Mucosa of rectum (tissue), 2 donors: ENCODE data around the gene PCBP3.

Experiments
- H3K27ac ChIP-seq, 2 donors: one replicate each; pipeline ENCODE4 v1.7.0; 2013; ENCODE audit warnings: inconsistent platforms in 2 of 2, low read depth in 2 of 2, low read length in 2 of 2
- H3K27me3 ChIP-seq, 2 donors: one replicate each; pipeline ENCODE4 v1.7.0; 2013; ENCODE audit warnings: low read length in 2 of 2; ENCODE audit not compliant: control insufficient read depth in 2 of 2, insufficient read depth in 2 of 2
- H3K36me3 ChIP-seq, 2 donors: one replicate each; pipeline ENCODE4 v1.7.0; 2013; ENCODE audit warnings: low read length in 2 of 2; ENCODE audit not compliant: control insufficient read depth in 2 of 2, insufficient read depth in 2 of 2
- H3K4me1 ChIP-seq, 2 donors: one replicate each; pipeline ENCODE4 v1.7.0; 2013; ENCODE audit warnings: low read length in 2 of 2, mild to moderate bottlenecking in 1 of 2; ENCODE audit not compliant: control insufficient read depth in 2 of 2, insufficient read depth in 2 of 2
- H3K4me3 ChIP-seq, 2 donors: one replicate each; pipeline ENCODE4 v1.7.0; 2013; ENCODE audit warnings: low read length in 2 of 2
- H3K9ac ChIP-seq, 2 donors: one replicate each; pipeline ENCODE4 v1.7.0; 2013; ENCODE audit warnings: low read length in 2 of 2, low read depth in 1 of 2, mild to moderate bottlenecking in 1 of 2
- H3K9me3 ChIP-seq, 2 donors: one replicate each; pipeline ENCODE4 v1.7.0; 2013; ENCODE audit warnings: low read length in 2 of 2; ENCODE audit not compliant: control insufficient read depth in 2 of 2
- donor health status: healthy.
- donor health status: Normal muscosa, but diverticular disease.

PCBP3 gene

GRCh38 chr21:45825219-45825618 is 181.7 kb downstream of the PCBP3 start:
- Histone ChIP-seq H3K4me3 (no peak overlapping the region), H3K36me3 (no peaks in the 10 kb centered on the region), H3K27me3 (no peaks in the 10 kb centered on the region), H3K27ac (no peak overlapping the region), H3K4me1 (no peaks in the 10 kb centered on the region), H3K9me3 (no peaks in the 10 kb centered on the region), H3K9ac (no peak overlapping the region)

- no peak overlapping the region for H3K27ac ChIP-seq
- H3K36me3 ChIP-seq, result no peaks in the 10 kb centered on the region
- no peaks in the 10 kb centered on the region for H3K9me3 ChIP-seq
- H3K27me3 ChIP-seq, result no peaks in the 10 kb centered on the region
- H3K4me3 ChIP-seq, result no peak overlapping the region
- peaks cover 0 to 3% of the 10 kb centered on the region in 2 donors for H3K4me1 ChIP-seq
- H3K9ac ChIP-seq, result no peak overlapping the region
Observed at GRCh38 chr21:45826676-45827301, 183.3 kb downstream of the PCBP3 start.

GRCh38 chr21:45827302-45827692 is 183.8 kb downstream of the PCBP3 start:
- Histone ChIP-seq H3K4me1 (peaks cover 0 to 3% of the 10 kb centered on the region in 2 donors), H3K4me3 (no peak overlapping the region), H3K9me3 (no peaks in the 10 kb centered on the region), H3K36me3 (no peaks in the 10 kb centered on the region), H3K9ac (no peak overlapping the region), H3K27me3 (no peaks in the 10 kb centered on the region), H3K27ac (no peak overlapping the region)

- Histone ChIP-seq H3K36me3 (no peaks in the 10 kb centered on the region), H3K27ac (no peak overlapping the region), H3K9ac (no peak overlapping the region), H3K4me1 (peaks cover 0 to 3% of the 10 kb centered on the region in 2 donors), H3K27me3 (no peaks in the 10 kb centered on the region), H3K4me3 (no peak overlapping the region), H3K9me3 (no peaks in the 10 kb centered on the region)
Observed at GRCh38 chr21:45827881-45828579, 184.5 kb downstream of the PCBP3 start.

- Histone ChIP-seq H3K36me3 (no peaks in the 10 kb centered on the region), H3K27ac (no peak overlapping the region), H3K27me3 (no peaks in the 10 kb centered on the region), H3K4me1 (peaks cover 0 to 3% of the 10 kb centered on the region in 2 donors), H3K9ac (no peak overlapping the region), H3K4me3 (no peak overlapping the region), H3K9me3 (no peaks in the 10 kb centered on the region)
Observed at GRCh38 chr21:45828580-45829570, 185.3 kb downstream of the PCBP3 start.

- no peaks in the 10 kb centered on the region for H3K27me3 ChIP-seq
- no peak overlapping the region for H3K27ac ChIP-seq
- H3K9ac ChIP-seq, result no peak overlapping the region
- H3K4me3 ChIP-seq, result no peak overlapping the region
- no peaks in the 10 kb centered on the region for H3K36me3 ChIP-seq
- no peaks in the 10 kb centered on the region for H3K9me3 ChIP-seq
- H3K4me1 ChIP-seq, result peaks cover 0 to 3% of the 10 kb centered on the region in 2 donors
Observed at GRCh38 chr21:45829668-45830067, 186.1 kb downstream of the PCBP3 start.

- Histone ChIP-seq H3K4me3 (no peak overlapping the region), H3K4me1 (peaks cover 0 to 3% of the 10 kb centered on the region in 2 donors), H3K9ac (no peak overlapping the region), H3K36me3 (no peaks in the 10 kb centered on the region), H3K27ac (no peak overlapping the region), H3K9me3 (no peaks in the 10 kb centered on the region), H3K27me3 (no peaks in the 10 kb centered on the region)
Observed at GRCh38 chr21:45830221-45830640, 186.7 kb downstream of the PCBP3 start.

GRCh38 chr21:45830720-45831366 is 187.3 kb downstream of the PCBP3 start:
- no peak overlapping the region for H3K9ac ChIP-seq
- H3K4me1 ChIP-seq, result peaks cover 0 to 3% of the 10 kb centered on the region in 2 donors
- H3K9me3 ChIP-seq, result no peaks in the 10 kb centered on the region
- H3K4me3 ChIP-seq, result no peak overlapping the region
- no peak overlapping the region for H3K27ac ChIP-seq
- no peaks in the 10 kb centered on the region for H3K36me3 ChIP-seq
- no peaks in the 10 kb centered on the region for H3K27me3 ChIP-seq

GRCh38 chr21:45831991-45832740 is 188.6 kb downstream of the PCBP3 start:
- Histone ChIP-seq H3K27ac (no peak overlapping the region), H3K27me3 (no peaks in the 10 kb centered on the region)

More at GRCh38 chr21:45831991-45832740, 188.6 kb downstream of the PCBP3 start:
- no peaks in the 10 kb centered on the region for H3K9me3 ChIP-seq
- H3K4me3 ChIP-seq, result no peak overlapping the region
- peaks cover 0 to 3% of the 10 kb centered on the region in 2 donors for H3K4me1 ChIP-seq
- H3K9ac ChIP-seq, result no peak overlapping the region
- H3K36me3 ChIP-seq, result no peaks in the 10 kb centered on the region
